Activated CD4-positive, alpha-beta memory T cell treated with anti-CD3 and anti-CD28 coated beads, Interleukin-2, amount 10 ng/mL, durations not matched to agents 7 days and 5 days (primary cell): ENCODE results near the gene MPDU1. TPM values are rescaled to one million over a fixed set of nuclear protein-coding genes. Genes with fewer than 3 reads are reported as not detected.

Source experiments
- CTCF ChIA-PET: fragments of 350-600 bp; sonication (Branson Sonifier 250); formaldehyde crosslinking; loops from one replicate; lab custom pipeline; 2021; ENCODE audit warnings: antibody characterized with exemption, inconsistent platforms; lab: Charles Lee
- POLR2A ChIA-PET: fragments of 350-600 bp; sonication (Branson Sonifier 250); formaldehyde crosslinking; loops from one replicate; lab custom pipeline; 2021; ENCODE audit warnings: antibody characterized with exemption; lab: Charles Lee
- DNase-seq: peaks from one replicate; pipeline ENCODE4 v3.0.0-alpha.2; 2020
- H3K27ac Mint-ChIP-seq: one replicate; pipeline ENCODE4 v1.8.0; 2021; ENCODE audit warnings: mild to moderate bottlenecking, mixed read lengths
- H3K27me3 Mint-ChIP-seq: one replicate; pipeline ENCODE4 v1.8.0; 2021; ENCODE audit warnings: mixed read lengths
- H3K36me3 Mint-ChIP-seq: one replicate; pipeline ENCODE4 v1.8.0; 2021; ENCODE audit warnings: low read depth, mixed read lengths
- H3K4me1 Mint-ChIP-seq: one replicate; pipeline ENCODE4 v1.8.0; 2021; ENCODE audit warnings: mixed read lengths
- H3K4me3 Mint-ChIP-seq: one replicate; pipeline ENCODE4 v1.8.0; 2021; ENCODE audit warnings: mild to moderate bottlenecking, mixed read lengths
- H3K9me3 Mint-ChIP-seq: one replicate; pipeline ENCODE4 v1.8.0; 2021; ENCODE audit warnings: mixed read lengths
- total RNA-seq, 2 experiments: library from RNA; stranded (reverse); gene quantifications; one replicate each; pipeline ENCODE4 v1.2.3, GENCODE V29; 2021

The MPDU1 gene
- total RNA-seq, 2 experiments from 2014 or later: 54.1 to 58.6 TPM

- ChIA-PET CTCF (interaction anchor here (1.3 to 2.8 kb wide), 2 partner anchors 8 to 112 kb away, joined by 3 to 13 read pairs; partner anchors contain the start of genes MPDU1 and TP53), POLR2A (interaction anchor here (1.1 to 9.3 kb wide), 7 partner anchors 7 to 111 kb away, joined by 3 to 169 read pairs (median 5); partner anchors contain the start of genes CD68, MPDU1, SENP3 and SOX15)
- no peaks in the 10 kb centered on the region for H3K27me3 Mint-ChIP-seq
Observed at GRCh38 chr17:7575959-7576358, 7.7 kb upstream of the MPDU1 start.

DNA sequence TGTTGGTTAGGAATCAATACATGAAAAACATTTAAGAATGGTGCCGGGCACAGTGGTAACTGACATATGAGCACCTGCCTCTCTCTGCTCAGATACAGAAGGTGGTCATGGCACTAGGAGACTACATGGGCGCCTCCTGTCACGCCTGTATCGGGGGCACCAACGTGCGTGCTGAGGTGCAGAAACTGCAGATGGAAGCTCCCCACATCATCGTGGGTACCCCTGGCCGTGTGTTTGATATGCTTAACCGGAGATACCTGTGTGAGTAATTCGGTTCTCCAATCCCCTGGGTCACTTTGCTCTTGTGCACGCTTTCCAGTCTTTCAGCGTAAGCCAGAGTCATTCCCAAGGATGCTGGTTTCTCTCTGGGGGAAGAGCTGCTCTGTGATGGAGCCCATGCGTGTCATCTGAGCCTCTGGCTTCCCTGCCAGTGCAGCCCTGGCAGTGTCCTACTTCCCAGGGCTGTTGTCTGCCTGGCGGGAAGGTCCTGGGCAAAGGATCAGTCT lies 7.2 kb upstream of the MPDU1 start:
- peaks cover 87% of the 10 kb centered on the region for H3K4me1 Mint-ChIP-seq
- POLR2A ChIA-PET: interaction anchor here (1.2 to 9.3 kb wide), 5 partner anchors 7 to 111 kb away, joined by 3 to 169 read pairs (median 80); partner anchors contain the start of genes CD68, MPDU1, SENP3 and SOX15
- H3K36me3 Mint-ChIP-seq: peaks cover 89% of the 10 kb centered on the region
- peak overlapping the region; percentile 50 for H3K27ac Mint-ChIP-seq
- H3K27me3 Mint-ChIP-seq: no peaks in the 10 kb centered on the region
- CTCF ChIA-PET: interaction anchor here (1.3 kb wide), 1 partner anchor 111 kb away, joined by 3 read pairs; the partner anchor contains the start of gene TP53
- no peaks in the 10 kb centered on the region for H3K9me3 Mint-ChIP-seq
- DNase-seq: no peak
- H3K4me3 Mint-ChIP-seq: peak overlapping the region; percentile 93

More at GRCh38 chr17:7575959-7576358, 7.7 kb upstream of the MPDU1 start:
- H3K27ac Mint-ChIP-seq: peak overlapping the region; percentile 99
- H3K9me3 Mint-ChIP-seq: no peaks in the 10 kb centered on the region
- peaks cover 87% of the 10 kb centered on the region for H3K4me1 Mint-ChIP-seq
- DNase-seq: no peak
- peak overlapping the region; percentile 93 for H3K4me3 Mint-ChIP-seq
- peaks cover 89% of the 10 kb centered on the region for H3K36me3 Mint-ChIP-seq

DNA sequence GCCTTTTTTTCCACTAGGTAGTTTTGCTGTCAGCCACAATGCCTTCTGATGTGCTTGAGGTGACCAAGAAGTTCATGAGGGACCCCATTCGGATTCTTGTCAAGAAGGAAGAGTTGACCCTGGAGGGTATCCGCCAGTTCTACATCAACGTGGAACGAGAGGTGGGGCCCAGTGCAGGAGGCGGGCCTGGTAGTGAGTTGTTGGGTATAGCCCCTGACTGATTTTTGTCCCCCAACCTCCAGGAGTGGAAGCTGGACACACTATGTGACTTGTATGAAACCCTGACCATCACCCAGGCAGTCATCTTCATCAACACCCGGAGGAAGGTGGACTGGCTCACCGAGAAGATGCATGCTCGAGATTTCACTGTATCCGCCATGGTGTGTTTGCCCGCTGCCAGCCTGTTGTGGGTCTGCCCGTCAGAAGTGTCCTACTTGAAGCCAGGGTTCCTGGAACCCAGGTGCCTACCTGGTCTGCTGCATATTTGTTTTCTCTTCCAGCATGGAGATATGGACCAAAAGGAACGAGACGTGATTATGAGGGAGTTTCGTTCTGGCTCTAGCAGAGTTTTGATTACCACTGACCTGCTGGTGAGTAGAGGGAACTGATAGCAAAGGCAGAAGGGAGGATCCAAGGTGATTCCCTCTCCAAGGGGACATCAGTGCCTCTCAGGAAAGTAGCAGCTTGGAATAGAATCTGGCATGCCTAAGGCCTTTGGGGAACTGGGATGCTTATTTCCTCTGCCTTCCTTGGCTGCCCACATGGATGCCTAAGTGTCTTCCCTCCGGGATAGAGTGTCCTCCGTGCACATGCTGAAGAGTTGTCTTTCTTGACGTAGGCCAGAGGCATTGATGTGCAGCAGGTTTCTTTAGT lies 6.1 kb upstream of the MPDU1 start:
- CTCF ChIA-PET: no interaction called here
- POLR2A ChIA-PET: interaction anchor here (1.2 to 9.3 kb wide), 5 partner anchors 8 to 110 kb away, joined by 3 to 88 read pairs (median 4); partner anchors contain the start of genes SOX15, TP53 and WRAP53
- peak overlapping the region; percentile 5 for H3K4me3 Mint-ChIP-seq
- no peak for DNase-seq
- H3K4me1 Mint-ChIP-seq: peaks cover 87% of the 10 kb centered on the region
- H3K36me3 Mint-ChIP-seq: peaks cover 86% of the 10 kb centered on the region
- no peaks in the 10 kb centered on the region for H3K9me3 Mint-ChIP-seq
- no peaks in the 10 kb centered on the region for H3K27me3 Mint-ChIP-seq
- H3K27ac Mint-ChIP-seq: peak overlapping the region; percentile 92

GRCh38 chr17:7579001-7579833 lies 4.4 kb upstream of the MPDU1 start, which contains the start of gene CD68:
TSS of gene CD68 (plus strand) at chr17:7579638. CDS start at chr17:7579678, 40 bp downstream.
- Mint-ChIP-seq H3K4me1 (peaks cover 88% of the 10 kb centered on the region), H3K27ac (peak within 1 kb of the TSS; percentile 92), H3K27me3 (no peaks in the 10 kb centered on the region), H3K9me3 (no peaks in the 10 kb centered on the region), H3K36me3 (peaks cover 74% of the 10 kb centered on the region), H3K4me3 (peak within 1 kb of the TSS; percentile 68)
- ChIA-PET CTCF (interaction anchor here (0.6 to 2.3 kb wide), 4 partner anchors 18 to 281 kb away, joined by 3 to 11 read pairs (median 7); partner anchors contain the start of genes SENP3, TP53 and WRAP53), POLR2A (interaction anchor here (0.7 to 8.7 kb wide), 10 partner anchors 7 to 243 kb away, joined by 3 to 169 read pairs (median 4); partner anchors contain the start of genes ACAP1, POLR2A, SOX15 and TP53)
- DNase-seq: peak; percentile 73

DNA sequence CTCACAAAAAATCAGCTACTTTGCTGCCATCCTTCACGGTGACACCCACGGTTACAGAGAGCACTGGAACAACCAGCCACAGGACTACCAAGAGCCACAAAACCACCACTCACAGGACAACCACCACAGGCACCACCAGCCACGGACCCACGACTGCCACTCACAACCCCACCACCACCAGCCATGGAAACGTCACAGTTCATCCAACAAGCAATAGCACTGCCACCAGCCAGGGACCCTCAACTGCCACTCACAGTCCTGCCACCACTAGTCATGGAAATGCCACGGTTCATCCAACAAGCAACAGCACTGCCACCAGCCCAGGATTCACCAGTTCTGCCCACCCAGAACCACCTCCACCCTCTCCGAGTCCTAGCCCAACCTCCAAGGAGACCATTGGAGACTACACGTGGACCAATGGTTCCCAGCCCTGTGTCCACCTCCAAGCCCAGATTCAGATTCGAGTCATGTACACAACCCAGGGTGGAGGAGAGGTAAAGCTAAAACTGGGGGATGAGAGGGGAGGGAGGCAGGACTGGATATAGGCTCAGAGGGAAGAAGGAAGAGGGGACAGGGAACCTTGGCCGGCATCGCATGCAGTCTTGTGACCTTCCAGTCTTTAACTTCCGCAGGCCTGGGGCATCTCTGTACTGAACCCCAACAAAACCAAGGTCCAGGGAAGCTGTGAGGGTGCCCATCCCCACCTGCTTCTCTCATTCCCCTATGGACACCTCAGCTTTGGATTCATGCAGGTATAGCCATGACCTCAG lies 3.6 kb upstream of the MPDU1 start:
- H3K36me3 Mint-ChIP-seq: peaks cover 66% of the 10 kb centered on the region
- no peaks in the 10 kb centered on the region for H3K9me3 Mint-ChIP-seq
- ChIA-PET CTCF (interaction anchor here (1.2 to 2.3 kb wide), 5 partner anchors 9 to 107 kb away, joined by 3 to 11 read pairs (median 5); partner anchors contain the start of genes FXR2, SENP3, SOX15 and TP53), POLR2A (interaction anchor here (0.7 to 8.7 kb wide), 11 partner anchors 7 to 244 kb away, joined by 3 to 169 read pairs (median 4); partner anchors contain the start of genes ACAP1, POLR2A, SENP3 and SOX15)
- H3K4me1 Mint-ChIP-seq: peaks cover 86% of the 10 kb centered on the region
- peak overlapping the region; percentile 92 for H3K27ac Mint-ChIP-seq
- no peaks in the 10 kb centered on the region for H3K27me3 Mint-ChIP-seq
- no peak for DNase-seq
- H3K4me3 Mint-ChIP-seq: peak overlapping the region; percentile 68

- ChIA-PET CTCF (interaction anchor here (1.2 to 2.3 kb wide), 5 partner anchors 9 to 106 kb away, joined by 3 to 11 read pairs (median 5); partner anchors contain the start of genes FXR2, SENP3, SOX15 and TP53), POLR2A (interaction anchor here (0.9 to 8.7 kb wide), 6 partner anchors 8 to 105 kb away, joined by 3 to 169 read pairs (median 10); partner anchors contain the start of genes POLR2A, SENP3, SOX15 and TP53)
- H3K27me3 Mint-ChIP-seq: no peaks in the 10 kb centered on the region
- no peaks in the 10 kb centered on the region for H3K9me3 Mint-ChIP-seq
- H3K4me1 Mint-ChIP-seq: peaks cover 86% of the 10 kb centered on the region
- H3K4me3 Mint-ChIP-seq: peak overlapping the region; percentile 52
- peaks cover 62% of the 10 kb centered on the region for H3K36me3 Mint-ChIP-seq
- H3K27ac Mint-ChIP-seq: peak overlapping the region; percentile 92
- no peak for DNase-seq
Observed at GRCh38 chr17:7580604-7581575, 2.8 kb upstream of the MPDU1 start.

- CTCF ChIA-PET: interaction anchor here (2.1 to 4.1 kb wide), 5 partner anchors 8 to 536 kb away, joined by 4 to 29 read pairs (median 14); partner anchors contain the start of genes ALOXE3, SENP3, TMEM102 and TP53
- peaks cover 76% of the 10 kb centered on the region for H3K4me1 Mint-ChIP-seq
- H3K9me3 Mint-ChIP-seq: no peaks in the 10 kb centered on the region
- DNase-seq: no peak
- peak overlapping the region; percentile 99 for H3K27ac Mint-ChIP-seq
- peak overlapping the region; percentile 97 for H3K4me3 Mint-ChIP-seq
- H3K27me3 Mint-ChIP-seq: no peaks in the 10 kb centered on the region
- POLR2A ChIA-PET: interaction anchor here (0.9 to 8.7 kb wide), 18 partner anchors 10 to 574 kb away, joined by 3 to 169 read pairs (median 11); partner anchors contain the start of genes ACADVL, ACAP1, DLG4 and FXR2
- peaks cover 54% of the 10 kb centered on the region for H3K36me3 Mint-ChIP-seq
Observed at GRCh38 chr17:7582396-7583252, 1.0 kb upstream of the MPDU1 start.

- ChIA-PET POLR2A (interaction anchor here (5.1 to 8.7 kb wide), 2 partner anchors 14 to 100 kb away, joined by 129 to 169 read pairs; partner anchors contain the start of genes TP53 and WRAP53), CTCF (interaction anchor here (0.9 to 4.1 kb wide), 5 partner anchors 8 to 231 kb away, joined by 4 to 29 read pairs (median 5); partner anchors contain the start of genes SENP3, TP53 and WRAP53)
- Mint-ChIP-seq H3K27ac (no peak overlapping the region), H3K4me3 (no peak overlapping the region), H3K36me3 (peaks cover 39% of the 10 kb centered on the region), H3K4me1 (peaks cover 38% of the 10 kb centered on the region), H3K27me3 (no peaks in the 10 kb centered on the region), H3K9me3 (no peaks in the 10 kb centered on the region)
- DNase-seq: no peak
Observed at GRCh38 chr17:7586673-7587419, 3.2 kb downstream of the MPDU1 start.
